IMR-90 (cell line): ENCODE measurements around the gene DLGAP3.

Experiments
- CEBPB ChIP-seq: IDR thresholded peaks from 2 replicates; pipeline ENCODE4 v1.6.1; 2012; ENCODE audit warnings: low read depth, low read length, improper control_type of control experiment
- ELK1 ChIP-seq: fragments of 150-350 bp; IDR thresholded peaks from 2 replicates; pipeline ENCODE4 v1.6.1; 2016; ENCODE audit warnings: low read depth, mild to moderate bottlenecking, low read length, moderate library complexity, borderline replicate concordance
- MAFK ChIP-seq: IDR thresholded peaks from 2 replicates; pipeline ENCODE4 v1.6.1; 2012; ENCODE audit warnings: low read depth, low read length, improper control_type of control experiment
- MAZ ChIP-seq: IDR thresholded peaks from 2 replicates; pipeline ENCODE4 v1.6.1; 2012; ENCODE audit warnings: low read depth, mild to moderate bottlenecking, low read length, improper control_type of control experiment, moderate library complexity, borderline replicate concordance
- MXI1 ChIP-seq: IDR thresholded peaks from 2 replicates; pipeline ENCODE4 v1.6.1; 2012; ENCODE audit warnings: low read depth, mild to moderate bottlenecking, low read length, moderate library complexity, borderline replicate concordance
- POLR2A ChIP-seq: IDR thresholded peaks from 2 replicates; pipeline ENCODE4 v1.6.1; 2012; ENCODE audit warnings: mild to moderate bottlenecking, low read depth, low read length
- TF ChIP-seq, protein P1 (sequence below): conservative IDR thresholded peaks from 2 replicates; pipeline ENCODE4 v1.5.1; 2012; ENCODE audit warnings: mild to moderate bottlenecking, low read depth, low read length, improper control_type of control experiment

DNA sequence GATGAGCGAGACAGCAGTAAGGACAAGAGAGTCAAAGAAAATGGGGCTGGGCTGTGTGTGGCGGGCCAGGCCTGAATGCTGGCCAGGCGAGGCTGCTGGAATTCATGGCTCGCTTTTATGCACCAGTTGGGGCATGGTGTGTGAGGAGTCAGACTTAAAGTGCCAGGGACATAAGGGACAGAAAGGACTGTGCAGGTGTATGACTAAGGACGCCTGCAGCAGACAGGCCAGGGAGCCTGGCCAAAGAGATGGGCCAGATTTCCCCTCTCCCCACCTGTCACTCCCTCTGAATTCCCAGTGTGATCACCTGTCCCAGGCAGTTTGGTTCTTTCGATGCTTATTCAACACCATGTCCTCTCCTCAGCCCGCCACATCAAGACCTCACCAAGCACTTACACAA, 53.0 kb downstream of the DLGAP3 start:
- TF ChIP-seq ELK1: no peak
- no peak for TF ChIP-seq MAFK
- TF ChIP-seq, protein P1, sequence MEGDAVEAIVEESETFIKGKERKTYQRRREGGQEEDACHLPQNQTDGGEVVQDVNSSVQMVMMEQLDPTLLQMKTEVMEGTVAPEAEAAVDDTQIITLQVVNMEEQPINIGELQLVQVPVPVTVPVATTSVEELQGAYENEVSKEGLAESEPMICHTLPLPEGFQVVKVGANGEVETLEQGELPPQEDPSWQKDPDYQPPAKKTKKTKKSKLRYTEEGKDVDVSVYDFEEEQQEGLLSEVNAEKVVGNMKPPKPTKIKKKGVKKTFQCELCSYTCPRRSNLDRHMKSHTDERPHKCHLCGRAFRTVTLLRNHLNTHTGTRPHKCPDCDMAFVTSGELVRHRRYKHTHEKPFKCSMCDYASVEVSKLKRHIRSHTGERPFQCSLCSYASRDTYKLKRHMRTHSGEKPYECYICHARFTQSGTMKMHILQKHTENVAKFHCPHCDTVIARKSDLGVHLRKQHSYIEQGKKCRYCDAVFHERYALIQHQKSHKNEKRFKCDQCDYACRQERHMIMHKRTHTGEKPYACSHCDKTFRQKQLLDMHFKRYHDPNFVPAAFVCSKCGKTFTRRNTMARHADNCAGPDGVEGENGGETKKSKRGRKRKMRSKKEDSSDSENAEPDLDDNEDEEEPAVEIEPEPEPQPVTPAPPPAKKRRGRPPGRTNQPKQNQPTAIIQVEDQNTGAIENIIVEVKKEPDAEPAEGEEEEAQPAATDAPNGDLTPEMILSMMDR: no peak
- TF ChIP-seq MXI1: no peak
- TF ChIP-seq CEBPB: no peak
- TF ChIP-seq POLR2A: no peak
- no peak for TF ChIP-seq MAZ
